H1 (cell line): ENCODE results near the gene CCL17. TPM values are rescaled to one million over a fixed set of nuclear protein-coding genes. Genes with fewer than 3 reads are reported as not detected.

Experiments used
- CTCF ChIA-PET: fragments of 300-600 bp; sonication (Branson Sonifier 250); formaldehyde crosslinking; loops from one replicate; lab custom pipeline; 2021; ENCODE audit not compliant: partially characterized antibody; lab: Charles Lee
- POLR2A ChIA-PET: fragments of 300-600 bp; sonication (Branson Sonifier 250); formaldehyde crosslinking; loops from one replicate; lab custom pipeline; 2021; ENCODE audit warnings: inconsistent platforms; ENCODE audit not compliant: partially characterized antibody; lab: Charles Lee
- DNase-seq, 2 experiments: peaks; one replicate each; pipeline versions ENCODE4 v3.0.0 to v3.0.0-alpha.2; 2010 to 2022; ENCODE audit warnings: low spot score in 2 of 2, low read depth in 1 of 2, mixed read lengths in 1 of 2
- FAIRE-seq: peaks from 2 replicates; lab custom pipeline; 2011; peaks lifted over from hg19 to GRCh38; lab: Jason Lieb, UNC
- H2AFZ ChIP-seq: 2 replicates; pipeline ENCODE4 v1.8.1; 2012; ENCODE audit warnings: low read length, inconsistent platforms
- H2AK5ac ChIP-seq: 2 replicates; pipeline ENCODE4 v1.6.1; 2013; ENCODE audit warnings: low read depth, low read length
- H2BK120ac ChIP-seq: replicated peaks from 2 replicates; pipeline ENCODE3; 2013; ENCODE audit warnings: low read depth, low read length, inconsistent platforms
- H2BK12ac ChIP-seq: 2 replicates; pipeline ENCODE4 v1.6.1; 2013; ENCODE audit warnings: low read depth, low read length
- H2BK15ac ChIP-seq: 2 replicates; pipeline ENCODE4 v1.6.1; 2013; ENCODE audit warnings: low read length
- H2BK20ac ChIP-seq: 2 replicates; pipeline ENCODE4 v1.6.1; 2013; ENCODE audit warnings: low read length
- H2BK5ac ChIP-seq: 2 replicates; pipeline ENCODE4 v1.6.1; 2013; ENCODE audit warnings: low read depth, low read length
- H3K14ac ChIP-seq: 2 replicates; pipeline ENCODE4 v1.6.1; 2013; ENCODE audit warnings: inconsistent platforms; ENCODE audit not compliant: insufficient read length
- H3K18ac ChIP-seq: 2 replicates; pipeline ENCODE4 v1.6.1; 2013; ENCODE audit warnings: low read length; ENCODE audit errors: extremely low read depth
- H3K23ac ChIP-seq: 2 replicates; pipeline ENCODE4 v1.6.1; 2013; ENCODE audit warnings: inconsistent platforms; ENCODE audit not compliant: insufficient read length
- H3K23me2 ChIP-seq: 2 replicates; pipeline ENCODE4 v1.6.1; 2013; ENCODE audit warnings: low read depth, low read length
- H3K27ac ChIP-seq: 2 replicates; pipeline ENCODE4 v1.6.1; 2011; ENCODE audit warnings: low read depth, low read length, inconsistent platforms
- H3K27me3 ChIP-seq, 4 experiments: replicated peaks in 1 of 4; 1 replicate in 1 of 4; 2 replicates in 3 of 4; pipeline versions ENCODE4 v1.6.1 to v1.8.1; 2011 to 2013; ENCODE audit warnings: low read length in 3 of 4, mild to moderate bottlenecking in 3 of 4, inconsistent platforms in 2 of 4, mixed read lengths in 2 of 4, moderate library complexity in 1 of 4; ENCODE audit not compliant: control insufficient read depth in 3 of 4, insufficient read depth in 3 of 4; ENCODE audit errors: extremely low read depth in 1 of 4
- H3K36me3 ChIP-seq, 4 experiments: 2 replicates each; pipeline versions ENCODE4 v1.6.1 to v1.8.1; 2011 to 2013; ENCODE audit warnings: mild to moderate bottlenecking in 4 of 4, low read length in 3 of 4, moderate library complexity in 2 of 4, control low read depth in 1 of 4, inconsistent platforms in 1 of 4; ENCODE audit not compliant: insufficient read depth in 4 of 4, control insufficient read depth in 2 of 4
- H3K4ac ChIP-seq: replicated peaks from 2 replicates; pipeline ENCODE3; 2013; ENCODE audit warnings: low read length, low read depth, mixed read lengths, inconsistent platforms; ENCODE audit not compliant: insufficient read length
- H3K4me1 ChIP-seq, 4 experiments: replicated peaks in 1 of 4; 1 replicate in 1 of 4; 2 replicates in 3 of 4; pipeline versions ENCODE4 v1.6.1 to v1.8.1; 2011 to 2013; ENCODE audit warnings: low read length in 3 of 4, inconsistent platforms in 2 of 4, mixed read lengths in 1 of 4; ENCODE audit not compliant: insufficient read depth in 4 of 4, control insufficient read depth in 3 of 4
- H3K4me2 ChIP-seq, 2 experiments: 2 replicates each; pipeline versions ENCODE4 v1.6.1 to v1.8.1; 2011 to 2013; ENCODE audit warnings: low read depth in 2 of 2, low read length in 2 of 2, control low read depth in 1 of 2, inconsistent platforms in 1 of 2, mild to moderate bottlenecking in 1 of 2; ENCODE audit not compliant: insufficient read depth in 1 of 2
- H3K4me3 ChIP-seq, 4 experiments: fragments of 200-600, 300-600 bp in 1 of 4; sonication (generic), shearing (Covaris generic), sonication (Bioruptor Twin) in 1 of 4; 2 replicates each; pipeline versions ENCODE4 v1.5.1 to v1.8.1; 2011 to 2016; ENCODE audit warnings: low read length in 4 of 4, low read depth in 3 of 4, control low read depth in 2 of 4, inconsistent platforms in 2 of 4, mild to moderate bottlenecking in 2 of 4, mixed read lengths in 1 of 4, moderate library complexity in 1 of 4; ENCODE audit not compliant: insufficient read depth in 2 of 4; ENCODE audit errors: extremely low read depth in 1 of 4
- H3K56ac ChIP-seq: replicated peaks from 2 replicates; pipeline ENCODE3; 2013; ENCODE audit warnings: low read depth, mild to moderate bottlenecking, mixed read lengths, low read length, inconsistent platforms; ENCODE audit not compliant: insufficient read length
- H3K79me1 ChIP-seq: 2 replicates; pipeline ENCODE4 v1.6.1; 2013; ENCODE audit warnings: low read depth, low read length, control low read depth
- H3K79me2 ChIP-seq, 2 experiments: 2 replicates each; pipeline versions ENCODE4 v1.6.1 to v1.8.1; 2012 to 2013; ENCODE audit warnings: low read length in 2 of 2, mild to moderate bottlenecking in 2 of 2, inconsistent platforms in 1 of 2; ENCODE audit not compliant: insufficient read depth in 2 of 2, control insufficient read depth in 1 of 2
- H3K9ac ChIP-seq, 4 experiments: replicated peaks in 1 of 4; 1 replicate in 1 of 4; 2 replicates in 3 of 4; pipeline versions ENCODE4 v1.6.1 to v1.8.1; 2011 to 2013; ENCODE audit warnings: low read depth in 3 of 4, low read length in 3 of 4, control low read depth in 2 of 4, mild to moderate bottlenecking in 2 of 4, moderate library complexity in 2 of 4, inconsistent platforms in 1 of 4; ENCODE audit errors: extremely low read depth in 1 of 4
- H3K9me3 ChIP-seq, 2 experiments: 2 replicates each; pipeline versions ENCODE4 v1.6.1 to v1.8.1; 2012 to 2013; ENCODE audit warnings: mild to moderate bottlenecking in 2 of 2, moderate library complexity in 2 of 2, control low read depth in 1 of 2, inconsistent platforms in 1 of 2, low read depth in 1 of 2, low read length in 1 of 2, mixed read lengths in 1 of 2; ENCODE audit not compliant: insufficient read depth in 2 of 2
- H4K20me1 ChIP-seq, 2 experiments: replicated peaks in 1 of 2; 2 replicates each; pipeline versions ENCODE3 to v1.8.1; 2011 to 2013; ENCODE audit warnings: inconsistent platforms in 2 of 2, low read length in 2 of 2, mild to moderate bottlenecking in 1 of 2; ENCODE audit not compliant: insufficient read depth in 2 of 2, control insufficient read depth in 1 of 2
- H4K5ac ChIP-seq: 2 replicates; pipeline ENCODE4 v1.6.1; 2013; ENCODE audit warnings: low read length, low read depth, mixed read lengths, inconsistent platforms; ENCODE audit not compliant: insufficient read length
- H4K8ac ChIP-seq: 2 replicates; pipeline ENCODE4 v1.8.0; 2013; ENCODE audit warnings: mild to moderate bottlenecking, moderate library complexity, low read length, inconsistent platforms; ENCODE audit not compliant: insufficient read depth; ENCODE audit errors: extremely low read depth
- H4K91ac ChIP-seq: replicated peaks from 2 replicates; pipeline ENCODE3; 2013; ENCODE audit warnings: low read length, mixed read lengths, inconsistent platforms; ENCODE audit not compliant: insufficient read length
- CEBPB ChIP-seq: IDR thresholded peaks from 2 replicates; pipeline ENCODE4 v1.6.1; 2012; ENCODE audit warnings: low read depth, low read length
- CTCF ChIP-seq, 3 experiments: IDR thresholded peaks; 1 replicate in 2 of 3; 2 replicates in 1 of 3; pipeline versions ENCODE4 v1.5.1 to v1.6.1; 2011; ENCODE audit warnings: low read length in 3 of 3, mild to moderate bottlenecking in 3 of 3, inconsistent platforms in 2 of 3, low read depth in 1 of 3, moderate library complexity in 1 of 3; ENCODE audit not compliant: insufficient read depth in 1 of 3; ENCODE audit errors: control extremely low read depth in 1 of 3
- GABPA ChIP-seq: IDR thresholded peaks from 2 replicates; pipeline ENCODE4 v1.6.1; 2011; ENCODE audit warnings: mild to moderate bottlenecking, low read length, moderate library complexity, borderline replicate concordance; ENCODE audit not compliant: insufficient read depth
- GTF2F1 ChIP-seq: IDR thresholded peaks from 2 replicates; pipeline ENCODE4 v1.6.1; 2012; ENCODE audit warnings: low read depth, low read length, improper control_type of control experiment, borderline replicate concordance
- POU5F1 ChIP-seq: IDR thresholded peaks from 2 replicates; pipeline ENCODE4 v1.6.1; 2011; ENCODE audit warnings: low read depth, mild to moderate bottlenecking, low read length, moderate library complexity
- RAD21 ChIP-seq, 2 experiments: IDR thresholded peaks in 1 of 2; conservative IDR thresholded peaks in 1 of 2; 2 replicates each; pipeline ENCODE4 v1.6.1; 2011; ENCODE audit warnings: low read depth in 2 of 2, low read length in 2 of 2, improper control_type of control experiment in 1 of 2, inconsistent platforms in 1 of 2, mild to moderate bottlenecking in 1 of 2, moderate library complexity in 1 of 2
- WGBS, 2 experiments: shearing (Covaris generic) in 1 of 2; methylation state at CpG; one replicate each; pipeline versions ENCODE4 v1.1.6 to v1.1.7; 2013 to 2015; ENCODE audit warnings: low lambda C conversion rate in 2 of 2, mixed read lengths in 2 of 2, inconsistent platforms in 1 of 2, low coverage in 1 of 2, missing lambda C conversion rate in 1 of 2; ENCODE audit not compliant: insufficient replicate concordance in 2 of 2, insufficient coverage in 1 of 2, insufficient read length in 1 of 2; ENCODE audit errors: extremely low coverage in 1 of 2, missing lambda C conversion rate in 1 of 2; 5-methylcytosine and 5-hydroxymethylcytosine counted together
- polyA plus RNA-seq, 7 experiments: library from polyadenylated mRNA; depleted of rRNA in 3 of 7; stranded (reverse) in 5 of 7; unstranded in 2 of 7; fragments of >200 nt in 5 of 7; fragments of 200-250 nt in 2 of 7; gene quantifications; 1 replicate in 5 of 7; 2 replicates in 1 of 7; 4 replicates in 1 of 7; pipeline versions ENCODE4 v1.2.1 to v1.2.3, GENCODE V29; 2011 to 2013; ENCODE audit warnings: missing spikeins in 2 of 7, mixed read lengths in 2 of 7
- total RNA-seq: library from RNA; stranded (reverse); fragmentation: NEBNext Ultra II Directional; extraction: Animal tissue kit (Norgen Biotek cat#: 25700); gene quantifications from 2 replicates; pipeline ENCODE4 v1.2.1, GENCODE V29; 2021

Gene CCL17
- total and polyA plus RNA-seq, 2 of the 8 experiments (the other 6 are each of a cell fraction or from before 2014, with no cell fraction given): not detected

DNA sequence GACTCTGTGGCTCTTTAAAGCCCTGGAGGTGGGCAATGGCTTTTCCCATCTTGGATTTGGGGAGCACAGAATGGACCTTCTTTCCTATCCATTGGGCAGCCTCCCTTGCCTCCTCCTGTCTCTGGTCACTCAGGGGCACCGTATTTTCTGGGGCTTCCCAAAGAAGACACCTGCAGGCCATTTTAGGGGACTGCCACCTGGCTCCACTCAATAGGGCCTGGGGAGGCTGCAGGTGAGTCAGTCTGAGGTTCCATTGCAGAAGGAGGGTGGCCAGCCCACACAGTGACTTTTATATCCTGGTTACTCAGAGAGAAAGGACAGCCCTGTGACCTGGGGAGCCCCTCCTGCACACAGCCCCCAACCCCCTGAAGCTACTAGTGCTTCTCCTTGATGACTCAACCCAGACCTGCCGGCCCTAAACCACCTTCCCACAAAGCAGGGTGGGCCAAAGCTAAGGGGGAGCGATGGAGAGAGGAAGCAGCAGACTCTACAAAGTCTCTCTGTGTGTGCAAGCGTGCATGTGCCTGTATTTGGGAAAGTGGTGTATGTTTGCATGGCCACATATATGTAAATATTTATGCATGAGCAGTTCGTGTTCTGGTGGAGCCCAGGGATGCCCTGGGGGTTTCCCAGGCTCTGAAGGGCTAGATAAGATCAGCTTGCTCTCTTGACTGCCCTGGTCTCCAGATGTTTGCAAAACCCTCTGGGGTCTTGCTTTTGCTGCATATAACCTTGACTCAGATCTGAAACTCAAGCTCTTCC, 27.3 kb upstream of the CCL17 start:
- Histone ChIP-seq H4K91ac (no peak overlapping the region), H3K9ac (no peak overlapping the region), H2BK5ac (peak overlapping the region; percentile 24; the same call in 1 of the 2 replicates), H2AK5ac (no peak overlapping the region), H2BK12ac (no peak overlapping the region), H3K4me3 (no peak overlapping the region), H4K5ac (no peak overlapping the region), H3K23me2 (peaks cover 8% of the 10 kb centered on the region; the same call in 1 of the 2 replicates), H3K36me3 (no peaks in the 10 kb centered on the region), H3K56ac (no peak overlapping the region), H4K8ac (no peak overlapping the region), H3K14ac (no peak overlapping the region), H3K4me2 (no peak overlapping the region), H3K9me3 (no peaks in the 10 kb centered on the region), H3K27me3 (no peaks in the 10 kb centered on the region), H2BK120ac (no peak overlapping the region), H3K4ac (no peak overlapping the region), H2BK15ac (no peak overlapping the region), H3K18ac (no peak overlapping the region), H3K23ac (no peak overlapping the region), H3K79me2 (no peaks in the 10 kb centered on the region), H2BK20ac (no peak overlapping the region), H2AFZ (no peak overlapping the region)
- DNase-seq (no peak), FAIRE-seq (no peak)
- ChIA-PET POLR2A (interaction anchor here (1.5 kb wide), 1 partner anchor 10 kb away, joined by 5 read pairs; no protein-coding TSS in a partner anchor), CTCF (interaction anchor here (0.6 to 3.3 kb wide), 12 partner anchors 9 to 199 kb away, joined by 3 to 15 read pairs (median 4); partner anchors contain the start of gene CCL17)
- 92% methylated on average over 5 of the region's 5 CpGs; no CpG with 5 or more reads in 1 of the 2 experiments for WGBS, 2 experiments
- TF ChIP-seq CEBPB (no peak), CTCF (IDR thresholded peaks at IDR 0.05; ENCODE audit: control extremely low read depth in 1 of 3, insufficient read depth in 1 of 3, low read depth in 1 of 3, low read length in 3 of 3) (peak in 2 of 3 experiments; percentile 28 to 35; a peak in 3 of 4 replicates), GABPA (no peak), GTF2F1 (no peak), RAD21 (IDR thresholded peaks at IDR 0.05 in 1 of 2, conservative IDR thresholded peaks at IDR 0.05 in 1 of 2; ENCODE audit: low read depth in 2 of 2, low read length in 2 of 2) (peak in 1 of 2 experiments; percentile 33; a peak in 1 of 4 replicates), POU5F1 (no peak)
- TF ChIP-seq, all 59 proteins: peak for 2
- Histone ChIP-seq H3K4me1 (peaks cover 0 to 18% (median 15%) of the 10 kb centered on the region in 4 experiments; a peak in 6 of 7 replicates), H3K27ac (no peak overlapping the region), H4K20me1 (no peaks in the 10 kb centered on the region), H3K79me1 (no peaks in the 10 kb centered on the region; the same call in 1 of the 2 replicates)
